Measurements from ENCODE around the gene DIO3.

DNA sequence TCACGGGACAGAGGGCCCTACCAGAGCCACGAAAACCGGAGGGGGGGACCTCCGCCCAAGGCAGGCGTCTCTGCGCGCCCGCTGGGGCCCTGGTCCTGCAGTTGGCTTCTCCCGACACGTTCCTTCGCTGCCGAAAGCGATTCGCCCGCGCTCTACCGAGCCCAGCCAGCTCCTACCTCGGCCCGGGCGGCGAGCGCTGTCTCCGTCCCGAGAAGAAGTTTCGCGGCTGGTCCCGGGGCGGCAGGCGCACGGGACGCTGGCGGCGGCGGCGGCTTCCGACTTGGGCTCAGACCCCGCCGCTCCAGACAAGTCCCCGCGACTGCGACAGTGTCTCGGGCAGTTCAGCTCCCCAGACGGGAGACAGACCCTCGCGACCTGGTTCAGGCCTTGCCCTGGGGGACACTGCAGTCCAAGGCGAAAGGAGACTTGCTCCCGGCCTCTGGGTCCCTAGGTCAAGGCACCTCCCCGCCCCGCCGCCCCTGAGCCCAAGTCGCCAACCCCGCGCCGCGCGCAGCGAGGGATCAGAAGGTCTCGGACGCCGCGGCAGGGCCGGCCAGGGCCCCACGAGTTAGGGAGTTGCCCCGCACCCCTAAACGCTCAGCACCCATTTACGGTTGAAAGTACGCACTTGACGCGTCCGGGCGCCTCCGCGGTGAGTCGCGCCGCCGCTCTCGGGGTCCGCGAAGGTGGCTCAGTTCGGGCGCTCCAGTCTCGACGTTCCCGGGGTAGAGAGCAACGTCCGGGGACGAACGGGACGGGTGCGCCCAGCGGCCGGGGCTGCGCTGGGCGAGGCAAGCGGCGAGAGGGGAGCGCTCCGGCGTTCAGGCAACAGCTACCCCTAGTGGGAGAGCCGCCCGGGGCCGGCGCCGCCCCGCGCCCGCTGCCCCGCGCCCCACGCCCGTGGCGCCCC lies 1.4 kb upstream of the DIO3 start:
- TF ChIP-seq POLR2AphosphoS5 (IDR thresholded peaks at IDR 0.05; ENCODE audit: low read depth, low read length): no peak
- no peak for TF ChIP-seq SIN3A (IDR thresholded peaks at IDR 0.05; ENCODE audit: borderline replicate concordance, insufficient read depth, low read length)
- TF ChIP-seq, protein P1, sequence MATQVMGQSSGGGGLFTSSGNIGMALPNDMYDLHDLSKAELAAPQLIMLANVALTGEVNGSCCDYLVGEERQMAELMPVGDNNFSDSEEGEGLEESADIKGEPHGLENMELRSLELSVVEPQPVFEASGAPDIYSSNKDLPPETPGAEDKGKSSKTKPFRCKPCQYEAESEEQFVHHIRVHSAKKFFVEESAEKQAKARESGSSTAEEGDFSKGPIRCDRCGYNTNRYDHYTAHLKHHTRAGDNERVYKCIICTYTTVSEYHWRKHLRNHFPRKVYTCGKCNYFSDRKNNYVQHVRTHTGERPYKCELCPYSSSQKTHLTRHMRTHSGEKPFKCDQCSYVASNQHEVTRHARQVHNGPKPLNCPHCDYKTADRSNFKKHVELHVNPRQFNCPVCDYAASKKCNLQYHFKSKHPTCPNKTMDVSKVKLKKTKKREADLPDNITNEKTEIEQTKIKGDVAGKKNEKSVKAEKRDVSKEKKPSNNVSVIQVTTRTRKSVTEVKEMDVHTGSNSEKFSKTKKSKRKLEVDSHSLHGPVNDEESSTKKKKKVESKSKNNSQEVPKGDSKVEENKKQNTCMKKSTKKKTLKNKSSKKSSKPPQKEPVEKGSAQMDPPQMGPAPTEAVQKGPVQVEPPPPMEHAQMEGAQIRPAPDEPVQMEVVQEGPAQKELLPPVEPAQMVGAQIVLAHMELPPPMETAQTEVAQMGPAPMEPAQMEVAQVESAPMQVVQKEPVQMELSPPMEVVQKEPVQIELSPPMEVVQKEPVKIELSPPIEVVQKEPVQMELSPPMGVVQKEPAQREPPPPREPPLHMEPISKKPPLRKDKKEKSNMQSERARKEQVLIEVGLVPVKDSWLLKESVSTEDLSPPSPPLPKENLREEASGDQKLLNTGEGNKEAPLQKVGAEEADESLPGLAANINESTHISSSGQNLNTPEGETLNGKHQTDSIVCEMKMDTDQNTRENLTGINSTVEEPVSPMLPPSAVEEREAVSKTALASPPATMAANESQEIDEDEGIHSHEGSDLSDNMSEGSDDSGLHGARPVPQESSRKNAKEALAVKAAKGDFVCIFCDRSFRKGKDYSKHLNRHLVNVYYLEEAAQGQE (IDR thresholded peaks at IDR 0.05; ENCODE audit: insufficient read depth in 1 of 2, low read depth in 2 of 2, low read length in 2 of 2): no peak
- no peak for TF ChIP-seq TAF1 (IDR thresholded peaks at IDR 0.05; ENCODE audit: borderline replicate concordance, insufficient read depth, low read length)

All from PFSK-1 (cell line).